ENCODE measurements around the gene KBTBD6.
"Not testable (repeated sequence)": the region's sequence is repeated elsewhere in the genome, so short reads cannot be mapped to it uniquely, and the experiment has no call there.

Gene KBTBD6, protein sequence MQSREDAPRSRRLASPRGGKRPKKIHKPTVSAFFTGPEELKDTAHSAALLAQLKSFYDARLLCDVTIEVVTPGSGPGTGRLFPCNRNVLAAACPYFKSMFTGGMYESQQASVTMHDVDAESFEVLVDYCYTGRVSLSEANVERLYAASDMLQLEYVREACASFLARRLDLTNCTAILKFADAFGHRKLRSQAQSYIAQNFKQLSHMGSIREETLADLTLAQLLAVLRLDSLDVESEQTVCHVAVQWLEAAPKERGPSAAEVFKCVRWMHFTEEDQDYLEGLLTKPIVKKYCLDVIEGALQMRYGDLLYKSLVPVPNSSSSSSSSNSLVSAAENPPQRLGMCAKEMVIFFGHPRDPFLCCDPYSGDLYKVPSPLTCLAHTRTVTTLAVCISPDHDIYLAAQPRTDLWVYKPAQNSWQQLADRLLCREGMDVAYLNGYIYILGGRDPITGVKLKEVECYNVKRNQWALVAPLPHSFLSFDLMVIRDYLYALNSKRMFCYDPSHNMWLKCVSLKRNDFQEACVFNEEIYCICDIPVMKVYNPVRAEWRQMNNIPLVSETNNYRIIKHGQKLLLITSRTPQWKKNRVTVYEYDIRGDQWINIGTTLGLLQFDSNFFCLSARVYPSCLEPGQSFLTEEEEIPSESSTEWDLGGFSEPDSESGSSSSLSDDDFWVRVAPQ

DNA sequence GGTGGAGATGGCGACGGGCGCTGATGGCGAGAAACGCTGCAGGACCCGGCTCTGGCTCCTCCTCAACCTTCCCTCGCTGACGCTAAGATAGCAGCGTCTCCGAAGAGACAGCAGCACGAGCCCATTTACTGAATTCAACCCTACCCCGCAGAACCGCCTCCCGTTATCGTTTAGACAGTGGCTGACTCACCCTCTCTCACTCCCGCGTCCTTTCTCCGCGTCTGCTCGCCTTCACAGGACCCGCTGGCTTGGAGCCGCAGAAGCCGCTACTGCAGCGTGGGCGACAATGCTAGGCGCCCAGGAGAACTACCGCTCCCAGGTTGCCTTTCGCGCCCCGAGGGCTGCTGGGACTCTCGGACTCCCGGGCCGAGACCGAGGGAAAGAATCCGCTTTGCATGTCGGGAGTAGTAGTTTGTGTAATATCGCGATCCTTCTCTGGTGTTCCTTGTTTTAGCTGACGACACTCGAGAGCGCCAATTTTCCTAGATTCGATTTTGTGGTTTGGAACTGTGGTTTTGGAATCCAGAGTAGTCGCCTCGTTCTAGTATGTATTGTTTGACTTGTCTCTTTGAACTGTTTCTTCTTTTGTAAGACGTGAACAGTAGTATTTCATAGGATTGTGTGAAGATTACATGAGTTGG is at the start of gene KBTBD6:
KBTBD6 (minus strand) TSS at position 291 of the 641 bp plus-strand sequence. CDS start 291 bp downstream, outside the sequence.
- DNase-seq = peak; percentile 88

DNA sequence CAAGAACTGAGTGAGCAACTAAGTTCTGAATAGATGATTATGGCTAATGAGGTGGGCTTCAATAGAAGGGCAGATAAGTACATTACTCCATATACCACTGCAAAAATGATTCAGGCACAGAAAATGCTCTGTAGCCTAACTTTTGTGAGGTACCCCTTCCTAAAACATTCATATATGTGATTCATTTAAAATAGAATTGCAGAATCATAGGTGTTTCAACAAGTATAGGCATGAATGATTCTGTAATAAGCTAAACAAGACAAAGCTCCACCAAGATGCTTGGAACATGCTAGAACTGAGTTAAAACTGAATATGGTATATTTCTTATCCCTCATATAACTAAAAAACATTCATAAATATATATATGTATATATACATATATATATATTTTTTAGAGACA is 49.6 kb upstream of the KBTBD6 start:
- no peak for DNase-seq

DNA sequence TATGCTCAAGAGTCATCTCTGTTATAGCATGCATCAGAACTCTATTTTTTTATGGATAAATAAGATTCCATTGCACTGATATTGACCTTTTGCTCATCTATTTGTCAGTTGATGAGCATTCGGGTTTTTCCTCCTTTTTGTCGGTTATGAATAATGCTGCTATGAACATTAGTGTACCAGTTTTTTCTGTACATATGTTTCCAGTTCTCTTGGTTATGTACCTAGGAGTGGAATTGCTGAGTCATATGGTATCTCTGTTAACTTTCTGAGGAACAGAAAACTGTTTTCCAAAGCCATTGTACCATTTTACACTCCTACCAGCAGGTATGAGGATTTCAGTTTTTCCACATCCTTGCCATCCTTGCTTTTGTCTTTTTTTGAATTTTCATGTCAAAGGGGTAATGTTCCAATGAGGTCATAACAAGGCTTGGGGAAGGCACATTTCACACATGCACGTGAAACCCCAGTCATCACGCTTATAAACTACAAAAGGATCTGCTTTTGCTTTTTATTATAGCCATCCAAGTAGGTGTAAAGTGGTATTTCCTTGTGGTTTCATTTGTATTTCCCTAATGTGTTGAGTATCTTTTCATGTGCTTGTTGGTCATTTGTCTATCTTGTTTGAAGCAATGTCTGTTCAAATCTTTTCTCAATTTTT is 47.1 kb upstream of the KBTBD6 start:
- no peak for DNase-seq

DNA sequence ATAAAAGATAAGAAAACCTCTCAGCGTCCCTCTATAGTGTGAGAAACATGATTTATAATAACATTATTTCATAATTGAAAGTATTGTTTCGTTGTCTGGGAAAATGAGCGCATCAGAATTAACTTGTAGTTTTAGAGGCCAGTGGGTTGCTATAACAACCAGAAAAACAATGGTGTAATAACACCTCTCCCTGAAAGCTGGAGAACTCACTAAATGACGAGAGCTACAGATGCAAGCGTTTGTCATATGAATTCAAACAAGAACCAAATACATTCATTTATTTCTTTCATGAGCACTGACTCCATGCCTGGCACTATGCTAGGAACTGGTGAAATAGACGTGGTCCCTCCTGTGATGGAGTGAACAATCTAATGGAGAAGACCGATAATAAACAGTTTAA is 45.4 kb upstream of the KBTBD6 start:
- DNase-seq = no peak

DNA sequence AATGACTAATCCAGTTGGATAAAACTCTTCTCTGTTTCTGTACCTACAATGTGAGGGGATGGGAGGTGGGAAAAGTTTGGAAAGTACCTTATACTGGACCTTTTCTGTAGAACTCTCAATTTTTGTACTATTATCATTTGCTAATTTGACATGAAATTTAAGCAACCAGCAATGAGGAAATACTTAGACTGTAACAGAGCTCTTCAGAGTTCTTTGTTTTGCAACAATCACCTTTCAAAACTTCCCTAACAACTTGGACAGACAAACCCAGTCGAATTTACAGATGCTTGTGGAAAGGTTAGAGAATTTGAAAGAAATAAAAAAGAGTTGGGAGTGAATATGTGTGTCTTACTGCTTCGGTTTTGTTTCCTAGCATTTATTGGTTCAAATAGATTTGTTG is 45.0 kb upstream of the KBTBD6 start:
- no peak for DNase-seq

DNA sequence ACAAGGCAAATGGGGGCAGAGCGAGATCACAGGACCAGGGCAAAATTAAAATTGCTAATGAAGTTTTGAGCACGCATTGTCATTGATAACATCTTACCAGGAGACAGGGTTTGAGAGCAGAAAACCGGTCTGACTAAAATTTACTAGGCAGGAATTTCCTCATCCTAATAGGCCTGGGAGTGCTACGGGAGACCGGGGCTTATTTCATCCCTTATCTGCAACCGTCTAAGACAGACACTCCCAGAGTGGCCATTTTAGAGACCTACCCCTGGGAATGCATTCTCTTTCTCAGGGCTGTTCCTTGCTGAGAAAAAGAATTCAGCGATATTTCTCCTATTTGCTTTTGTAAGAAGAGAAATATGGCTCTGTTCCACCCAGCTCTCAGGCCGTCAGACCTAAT is 43.0 kb upstream of the KBTBD6 start:
- not testable (repeated sequence) for DNase-seq

DNA sequence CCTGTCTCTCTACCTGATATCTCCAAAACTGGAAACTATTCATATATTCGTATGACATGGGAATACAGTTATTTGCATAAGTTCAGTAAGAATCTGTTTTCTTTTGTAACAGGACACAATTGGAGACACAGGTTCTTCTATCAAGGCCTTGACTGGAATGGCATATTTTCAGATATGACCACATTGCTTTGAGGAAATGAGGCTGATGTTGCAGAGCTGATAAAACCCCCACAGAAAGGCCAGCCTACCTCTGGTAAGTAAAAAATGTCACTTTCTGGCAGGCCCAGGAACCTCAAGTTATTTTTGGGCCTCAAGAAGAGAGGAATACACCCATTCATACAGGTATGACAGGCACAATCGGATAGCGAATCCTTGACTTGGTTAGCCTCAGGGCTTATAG is 29.5 kb upstream of the KBTBD6 start:
- DNase-seq = no peak

DNA sequence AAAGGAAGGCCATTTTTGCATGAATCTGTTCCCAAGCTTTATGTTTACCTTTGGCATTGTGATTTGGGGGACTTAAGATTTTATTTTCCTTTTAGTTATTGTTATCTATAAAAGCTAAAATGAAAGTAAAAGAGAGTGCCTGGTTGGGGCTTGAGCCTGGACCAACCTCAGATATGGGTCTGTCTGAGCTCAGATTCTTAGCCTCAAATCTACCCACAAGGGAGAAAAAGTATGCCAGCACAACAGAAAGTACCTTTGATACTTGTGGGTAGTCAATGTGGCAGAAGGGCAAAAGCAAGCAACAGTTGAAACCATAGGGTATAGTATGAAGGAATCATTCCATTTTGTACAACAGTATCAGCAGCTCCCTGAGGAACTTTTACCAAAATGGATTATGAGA is 26.6 kb upstream of the KBTBD6 start:
- DNase-seq = no peak

DNA sequence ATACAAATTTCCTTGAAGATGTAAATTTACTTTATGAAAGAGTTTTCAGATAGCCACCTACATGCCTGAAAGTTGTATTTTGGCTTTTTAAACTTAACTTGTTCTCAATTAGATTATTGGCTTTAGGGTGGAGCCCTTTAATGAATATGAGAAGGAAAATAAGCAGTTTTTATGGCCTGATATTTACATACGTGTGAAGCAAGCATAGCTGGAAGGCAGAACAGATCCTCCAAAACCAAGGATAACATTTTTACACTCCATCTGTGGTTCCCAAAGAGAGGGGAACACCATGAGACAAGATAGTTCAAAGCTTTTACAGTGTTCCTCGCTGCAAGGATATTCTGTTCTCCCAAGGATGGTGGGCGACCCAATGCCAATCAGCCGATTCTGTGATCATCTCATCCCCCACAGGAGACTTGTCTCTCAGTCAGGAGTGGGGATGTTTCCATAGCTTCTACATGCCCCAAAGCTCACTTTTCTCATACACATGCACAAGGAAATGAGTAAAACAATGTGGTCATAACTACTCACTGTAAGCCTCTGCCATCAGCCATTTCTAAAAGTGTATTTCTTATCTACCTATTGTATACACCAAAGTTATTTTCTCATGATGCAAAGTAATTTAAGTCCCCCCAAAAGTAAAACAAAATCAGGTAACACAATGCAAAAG is 24.6 kb upstream of the KBTBD6 start:
- no peak for DNase-seq

DNA sequence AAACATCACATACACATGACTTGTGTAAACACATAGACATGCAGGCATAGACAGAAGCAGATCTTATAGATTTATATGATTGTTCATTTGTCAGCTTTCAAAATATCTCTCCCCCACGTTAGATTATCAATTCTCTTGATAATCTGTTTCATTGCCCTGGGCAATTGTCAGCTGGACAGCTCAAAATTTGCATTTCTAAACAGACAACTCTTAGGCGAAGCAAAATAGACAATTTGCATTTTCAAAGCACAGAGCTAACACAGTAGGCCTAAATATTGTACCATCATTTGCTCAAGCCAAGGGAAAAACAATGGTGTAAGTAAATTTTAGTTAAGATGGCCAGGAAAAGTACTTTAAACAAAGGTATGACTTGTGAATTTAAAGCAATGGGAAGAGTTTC is 24.0 kb upstream of the KBTBD6 start:
- no peak for DNase-seq

DNA sequence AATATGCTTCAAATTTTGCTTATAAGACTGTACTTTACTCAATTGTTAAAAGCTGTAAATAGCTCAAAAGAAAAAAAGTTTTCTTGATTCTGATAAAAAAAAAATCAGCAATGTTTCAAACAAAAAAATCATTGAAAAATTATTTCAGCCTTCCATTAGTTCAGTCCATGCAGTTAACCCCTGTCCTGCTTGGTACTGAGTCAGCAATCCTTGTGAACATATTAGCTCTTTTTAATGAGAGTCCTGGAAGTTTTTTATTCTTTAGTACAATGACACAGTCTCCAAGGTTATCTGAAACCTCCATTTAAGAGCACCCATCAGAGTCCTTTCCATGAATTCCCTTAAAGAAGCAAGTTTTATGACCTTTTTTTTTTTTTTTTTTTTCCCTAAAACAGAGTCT is 21.4 kb upstream of the KBTBD6 start:
- no peak for DNase-seq

DNA sequence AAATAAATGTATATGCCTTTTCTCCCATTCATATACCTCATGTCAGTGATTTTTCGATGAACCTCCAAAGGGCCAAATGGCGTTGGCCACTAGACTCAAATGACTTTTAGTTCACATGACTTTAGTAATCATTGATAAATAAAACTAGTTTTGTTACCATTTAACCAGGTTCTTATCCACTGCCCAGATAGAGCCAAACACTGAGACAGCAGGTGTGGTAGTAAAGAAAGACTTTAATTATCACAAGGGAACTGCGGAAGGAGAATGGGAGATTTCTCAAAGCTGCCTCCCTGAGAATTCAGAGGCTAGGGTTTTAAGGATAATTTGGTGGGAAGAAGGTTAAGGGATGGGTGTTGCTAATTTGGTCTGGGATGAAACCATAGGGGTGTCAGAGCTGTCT is 19.4 kb upstream of the KBTBD6 start:
- DNase-seq = no peak

DNA sequence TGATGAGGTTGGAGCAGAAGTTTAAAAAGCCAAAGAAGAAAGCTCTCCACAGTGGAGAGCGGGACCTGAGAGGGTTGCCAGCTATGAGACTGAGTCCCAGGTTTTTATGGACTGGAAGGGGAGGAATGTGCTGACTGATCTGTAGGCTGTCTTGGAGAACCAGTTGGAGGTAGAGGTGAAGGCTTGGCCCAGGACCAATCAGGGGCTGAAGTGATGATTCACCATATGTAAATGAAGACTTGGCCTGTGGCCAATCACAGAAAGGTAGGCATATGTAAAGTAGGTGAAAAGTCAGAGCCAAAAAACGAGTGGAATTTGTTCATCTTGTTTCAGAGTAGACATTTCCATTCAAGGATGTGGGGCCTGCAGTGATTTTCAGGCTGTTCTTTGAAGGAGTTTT is 17.5 kb upstream of the KBTBD6 start:
- no peak for DNase-seq

DNA sequence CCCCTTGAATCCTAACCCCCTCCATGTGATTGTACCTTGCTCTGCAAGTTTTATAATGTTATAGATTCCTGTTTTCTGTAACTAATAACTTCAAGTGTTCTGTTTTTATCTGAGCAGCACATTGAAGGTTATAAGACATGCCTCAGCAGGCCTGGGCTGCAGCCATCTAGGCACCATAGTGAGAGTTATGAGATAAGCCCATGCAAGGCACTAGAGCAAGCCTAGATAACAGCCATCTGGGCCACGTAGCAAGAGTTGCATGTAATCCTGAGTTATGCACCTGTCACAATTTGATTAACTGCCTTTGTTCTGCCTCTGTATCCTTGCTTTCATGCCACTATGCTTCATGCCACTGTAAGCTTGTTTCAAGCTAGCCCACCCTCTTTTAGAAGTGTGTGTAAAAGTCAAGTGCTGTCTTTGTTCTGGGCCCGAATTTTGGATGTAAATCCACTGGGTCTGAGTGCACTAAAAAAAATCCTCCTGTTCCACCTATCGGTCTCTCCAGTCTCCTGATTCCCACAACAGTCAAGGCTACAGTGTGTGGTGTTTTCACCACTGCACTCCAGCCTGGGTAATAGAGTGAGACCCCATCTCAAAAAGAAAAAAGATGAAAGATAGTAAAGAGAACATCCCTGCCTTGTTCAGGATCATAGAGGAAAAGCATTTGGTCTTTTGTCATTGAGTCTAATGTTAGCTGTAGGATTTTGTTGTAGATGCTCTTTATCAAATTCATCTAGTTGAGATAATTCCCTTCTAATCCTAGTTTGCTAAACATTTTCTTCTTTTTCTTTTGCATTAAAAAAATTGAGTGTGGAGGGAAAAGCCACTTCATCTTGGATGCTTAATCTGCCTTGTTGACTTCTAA is 16.0 kb upstream of the KBTBD6 start:
- DNase-seq = no peak

DNA sequence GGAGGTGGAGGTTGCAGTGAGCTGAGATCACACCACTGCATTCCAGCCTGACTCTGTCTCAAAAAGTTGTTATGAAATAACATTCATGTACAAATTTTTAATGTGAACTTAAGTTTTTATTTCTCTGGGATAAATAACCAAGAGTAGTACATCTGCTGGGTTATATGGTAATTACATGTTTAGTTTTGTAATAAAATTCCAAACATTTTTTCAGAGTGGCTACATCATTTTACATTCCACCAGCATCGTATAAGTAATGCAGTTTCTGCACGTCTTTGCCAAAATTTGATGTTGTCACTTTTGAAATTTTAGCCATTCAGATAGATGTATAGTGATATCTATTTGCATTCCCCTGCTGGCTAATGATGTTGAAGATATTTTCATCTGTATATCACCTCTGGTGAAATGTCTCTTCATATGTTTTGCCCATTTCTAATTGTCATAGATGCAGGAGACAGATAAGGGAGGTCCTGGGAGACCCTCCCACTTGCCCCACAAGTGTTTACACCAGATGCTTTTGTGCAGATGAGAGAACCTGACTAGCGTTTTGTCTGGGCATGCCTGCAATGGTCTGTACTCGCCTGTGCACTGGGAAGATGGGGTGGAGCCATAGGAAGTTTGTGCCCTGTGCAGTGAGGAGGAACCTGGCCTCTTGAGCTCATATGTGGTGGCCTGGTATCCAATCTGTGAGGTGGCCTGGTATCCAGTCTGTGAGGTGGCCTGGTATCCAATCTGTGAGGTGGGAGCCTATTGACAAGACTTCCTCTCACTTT is 12.7 kb upstream of the KBTBD6 start:
- DNase-seq = no peak

DNA sequence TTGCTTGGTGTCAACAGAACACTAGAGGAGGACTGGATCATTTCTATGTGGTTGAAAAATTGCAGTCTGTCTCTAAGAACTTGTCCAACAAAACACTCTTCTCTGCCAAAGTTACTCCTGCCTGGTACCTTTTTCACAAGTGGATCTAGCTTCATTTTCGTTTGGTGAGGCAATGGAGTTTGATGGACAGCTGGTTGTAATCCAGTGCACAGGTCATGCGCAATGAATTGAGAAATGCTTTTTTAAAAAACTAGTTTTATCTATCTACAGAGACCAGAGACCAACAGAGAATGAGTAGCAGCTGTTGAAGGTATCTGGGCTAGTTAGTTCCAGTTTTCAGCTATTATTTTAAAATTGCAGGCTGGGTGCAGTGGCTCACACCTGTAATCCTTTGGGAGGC is 12.0 kb upstream of the KBTBD6 start:
- no peak for DNase-seq

DNA sequence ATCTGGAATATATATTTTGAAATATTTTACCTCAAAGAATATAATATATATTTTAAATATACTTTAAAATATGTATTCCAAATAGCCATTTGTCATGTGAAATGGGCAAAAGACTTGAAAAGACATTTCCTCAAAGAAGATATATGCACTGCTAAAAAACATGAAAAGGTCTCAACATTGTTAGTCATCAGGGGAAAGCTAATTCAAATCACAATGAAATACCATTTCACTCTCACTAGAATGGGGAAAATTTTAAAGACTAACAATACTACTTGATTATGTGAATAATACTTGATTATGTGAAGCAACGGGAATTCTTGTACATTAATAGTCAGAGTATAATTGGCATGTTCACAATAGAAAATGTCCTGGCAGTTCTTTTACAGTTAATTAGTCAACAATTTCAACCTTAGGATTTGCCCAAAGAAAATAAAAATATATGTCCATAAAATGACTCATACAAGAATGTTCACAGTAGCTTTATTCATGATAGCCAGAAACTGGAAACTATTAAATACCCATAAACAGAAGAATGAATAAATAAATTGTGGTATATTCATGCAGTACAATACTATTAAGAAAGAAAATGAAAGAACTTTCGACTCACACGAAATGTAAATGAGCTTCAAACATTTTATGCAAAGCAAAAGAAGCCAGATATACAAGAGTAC is 6.8 kb upstream of the KBTBD6 start:
- no peak for DNase-seq

DNA sequence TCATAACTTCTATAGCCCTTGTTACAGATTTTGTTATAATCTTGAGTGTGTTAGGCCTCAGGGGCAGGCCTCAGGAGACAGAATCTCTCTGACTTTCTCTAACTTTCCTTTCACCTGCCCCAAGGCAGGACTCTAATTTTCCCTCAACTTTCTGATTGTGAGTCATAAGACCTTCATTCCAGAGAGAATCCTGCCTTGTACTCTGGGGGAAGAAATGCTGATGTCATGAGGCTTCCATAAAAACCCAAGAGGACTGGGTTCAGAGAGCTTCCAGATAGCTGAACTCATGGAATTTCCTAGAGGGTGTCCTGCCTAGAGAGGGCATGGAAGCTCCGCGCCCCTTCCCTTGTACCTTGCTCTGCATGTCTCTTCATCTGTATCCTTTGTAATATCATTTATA is 5.3 kb upstream of the KBTBD6 start:
- DNase-seq = no peak

DNA sequence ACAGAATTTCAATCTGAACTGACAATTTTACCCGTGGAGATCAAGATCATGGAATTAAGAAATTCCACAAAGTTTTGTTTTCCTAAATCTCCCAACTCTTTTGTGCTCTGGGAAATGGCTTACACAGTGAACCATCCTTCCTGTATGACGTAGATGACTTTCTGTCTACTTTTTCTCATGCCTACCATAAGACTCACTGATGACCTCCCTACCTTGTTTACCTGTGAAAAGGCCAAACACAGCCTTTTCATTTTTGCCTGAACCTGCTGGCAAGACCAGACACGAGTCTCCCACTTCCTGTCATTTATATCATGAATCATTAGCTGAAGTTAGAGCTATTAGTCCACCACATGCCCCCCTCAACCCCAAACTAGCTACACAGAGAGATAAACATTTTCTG is 4.6 kb upstream of the KBTBD6 start:
- no peak for DNase-seq

DNA sequence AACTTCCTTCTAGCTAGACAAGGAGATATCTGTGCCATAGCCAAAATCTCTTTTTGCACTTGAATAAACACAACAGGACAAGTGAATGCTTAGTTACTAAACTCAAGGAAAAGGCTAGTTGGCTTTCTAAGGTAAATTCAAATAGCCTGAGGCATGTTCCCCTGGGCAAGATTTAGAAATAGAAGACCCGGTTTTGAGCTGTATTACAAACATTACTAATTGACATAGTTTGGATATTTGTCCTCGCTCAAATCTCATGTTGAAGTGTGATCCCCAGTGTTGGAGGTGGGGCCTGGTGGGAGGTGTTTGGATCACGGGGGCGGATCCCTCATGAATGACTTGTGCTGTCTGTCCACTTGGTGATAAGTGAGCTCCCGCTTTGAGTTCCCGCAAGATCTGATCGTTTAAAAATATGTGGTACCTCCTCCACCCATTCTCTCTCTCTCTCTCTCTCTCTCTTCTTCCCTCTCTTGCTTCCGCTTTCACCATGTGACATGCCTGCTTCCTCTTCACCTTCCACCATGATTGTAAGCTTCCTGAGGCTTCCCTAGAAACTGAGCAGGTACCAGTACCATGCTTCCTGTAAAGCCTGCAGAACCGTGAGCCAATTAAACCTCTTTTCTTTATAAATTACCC is 3.9 kb upstream of the KBTBD6 start:
- DNase-seq = no peak
